B cell (primary cell): ENCODE measurements around the gene MARK4. TPM values are rescaled to one million over a fixed set of nuclear protein-coding genes. Genes with fewer than 3 reads are reported as not detected.

Experiments
- ATAC-seq: fragments of 200-7000 bp; cut with Tn5 transposase; one replicate; pipeline ENCODE4 v1.10.0; 2021; ENCODE audit warnings: low read depth, mild to moderate bottlenecking, moderate number of reproducible peaks, moderate library complexity
- CTCF ChIA-PET: fragments of 350-600 bp; sonication (Branson Sonifier 250); formaldehyde crosslinking; loops from one replicate; lab custom pipeline; 2021; ENCODE audit warnings: antibody characterized with exemption, inconsistent platforms; lab: Charles Lee
- POLR2A ChIA-PET: fragments of 350-600 bp; sonication (Branson Sonifier 250); formaldehyde crosslinking; loops from one replicate; lab custom pipeline; 2021; ENCODE audit warnings: antibody characterized with exemption; lab: Charles Lee
- DNase-seq: peaks from one replicate; pipeline ENCODE4 v3.0.0; 2013
- H2AFZ ChIP-seq: 2 replicates; pipeline ENCODE4 v1.6.1; 2012; ENCODE audit warnings: mild to moderate bottlenecking, low read depth, low read length; ENCODE audit not compliant: insufficient read depth, poor library complexity, severe bottlenecking
- H3K27ac ChIP-seq, 2 donors: 1 replicate in 1 of 2; 2 replicates in 1 of 2; pipeline ENCODE4 v1.5.1; 2012 to 2013; ENCODE audit warnings: low read length in 2 of 2, mild to moderate bottlenecking in 2 of 2, moderate library complexity in 1 of 2
- H3K27me3 ChIP-seq, 4 experiments: fragments of 200-600 bp in 1 of 4; sonication (generic) in 1 of 4; replicated peaks in 1 of 4; 1 replicate in 2 of 4; 2 replicates in 2 of 4; pipeline versions ENCODE4 v1.6.1 to v1.7.0; 2013 to 2016; ENCODE audit warnings: low read length in 3 of 4, mild to moderate bottlenecking in 2 of 4, mixed read lengths in 1 of 4, moderate library complexity in 1 of 4; ENCODE audit not compliant: insufficient read depth in 4 of 4, control insufficient read depth in 3 of 4; ENCODE audit errors: control extremely low read depth in 1 of 4
- H3K36me3 ChIP-seq, 2 experiments: replicated peaks in 1 of 2; 1 replicate in 1 of 2; 2 replicates in 1 of 2; pipeline versions ENCODE4 v1.6.1 to v1.7.1; 2013; ENCODE audit warnings: low read length in 1 of 2; ENCODE audit not compliant: insufficient read depth in 2 of 2, control insufficient read depth in 1 of 2; ENCODE audit errors: control extremely low read depth in 1 of 2, extremely low read depth in 1 of 2
- H3K4me1 ChIP-seq, 2 donors: fragments of 200-600 bp in 1 of 2; sonication (generic) in 1 of 2; 1 replicate in 1 of 2; 2 replicates in 1 of 2; pipeline versions ENCODE4 v1.5.1 to v1.6.1; 2013 to 2017; ENCODE audit warnings: low read length in 2 of 2; ENCODE audit not compliant: control insufficient read depth in 2 of 2, insufficient read depth in 2 of 2
- H3K4me2 ChIP-seq: replicated peaks from 2 replicates; pipeline ENCODE3; 2012; ENCODE audit warnings: mild to moderate bottlenecking, low read depth, low read length; ENCODE audit not compliant: poor library complexity, severe bottlenecking
- H3K4me3 ChIP-seq, 5 experiments: fragments of 200-600 bp in 1 of 5; sonication (generic) in 1 of 5; 1 replicate in 3 of 5; 2 replicates in 2 of 5; pipeline versions ENCODE4 v1.5.1 to v1.7.0; 2011 to 2016; ENCODE audit warnings: low read length in 4 of 5, mild to moderate bottlenecking in 4 of 5, low read depth in 2 of 5, control low read depth in 1 of 5, moderate library complexity in 1 of 5; ENCODE audit not compliant: insufficient read depth in 1 of 5; ENCODE audit errors: control extremely low read depth in 1 of 5, extremely low read depth in 1 of 5
- H3K79me2 ChIP-seq: fragments of 200-600 bp; sonication (generic); one replicate; pipeline ENCODE4 v1.6.0; 2016; ENCODE audit warnings: low read length; ENCODE audit not compliant: control insufficient read depth, insufficient read depth
- H3K9ac ChIP-seq: fragments of 200-600 bp; sonication (generic); 2 replicates; pipeline ENCODE4 v1.6.1; 2017; ENCODE audit warnings: mild to moderate bottlenecking, low read length, moderate library complexity
- H3K9me3 ChIP-seq, 3 donors: one replicate each; pipeline versions ENCODE4 v1.6.1 to v1.7.1; 2013; ENCODE audit warnings: low read length in 2 of 3; ENCODE audit not compliant: control insufficient read depth in 2 of 3, insufficient read depth in 1 of 3; ENCODE audit errors: control extremely low read depth in 1 of 3
- H4K20me1 ChIP-seq: 2 replicates; pipeline ENCODE4 v1.6.0; 2012; ENCODE audit warnings: mild to moderate bottlenecking, low read length; ENCODE audit not compliant: insufficient read depth, control insufficient read depth, poor library complexity, severe bottlenecking
- H3K27ac Mint-ChIP-seq: one replicate; pipeline ENCODE4 v1.8.0; 2021; ENCODE audit warnings: mixed read lengths
- H3K27me3 Mint-ChIP-seq: one replicate; pipeline ENCODE4 v1.8.0; 2021; ENCODE audit warnings: mixed read lengths
- H3K4me1 Mint-ChIP-seq: one replicate; pipeline ENCODE4 v1.8.0; 2021; ENCODE audit warnings: mixed read lengths
- H3K4me3 Mint-ChIP-seq: one replicate; pipeline ENCODE4 v1.8.0; 2021; ENCODE audit warnings: mixed read lengths
- H3K9me3 Mint-ChIP-seq: one replicate; pipeline ENCODE4 v1.8.0; 2022; ENCODE audit warnings: mixed read lengths; ENCODE audit not compliant: insufficient read depth
- CTCF ChIP-seq: fragments of 200-600 bp; IDR thresholded peaks from one replicate; pipeline ENCODE4 v1.8.0; 2022; ENCODE audit warnings: antibody characterized with exemption, mild to moderate bottlenecking
- EZH2 ChIP-seq: IDR thresholded peaks from 2 replicates; pipeline ENCODE4 v1.6.1; 2012; ENCODE audit warnings: borderline replicate concordance, low read depth, mild to moderate bottlenecking, moderate library complexity, low read length; ENCODE audit not compliant: insufficient read depth, poor library complexity, severe bottlenecking
- WGBS: methylation state at CpG from one replicate; pipeline ENCODE4 v1.1.5; 2013; ENCODE audit warnings: missing lambda C conversion rate; ENCODE audit not compliant: insufficient coverage; 5-methylcytosine and 5-hydroxymethylcytosine counted together
- intact Hi-C: fragments of 100-400 bp; cut with micrococcal nuclease; formaldehyde crosslinking; loops from one replicate; pipeline ENCODE4 v1.10.0; 2022
- polyA plus RNA-seq: library from polyadenylated mRNA; depleted of rRNA; stranded (reverse); fragments of >200 nt; gene quantifications from 2 replicates; pipeline ENCODE4 v1.2.3, GENCODE V29; 2012
- total RNA-seq, 2 donors: library from RNA; stranded (reverse); fragments of 120-200 nt in 1 of 2; gene quantifications; 1 replicate in 1 of 2; 2 replicates in 1 of 2; pipeline versions ENCODE4 v1.2.3 to v1.2.4, GENCODE V29; 2013 to 2022

Gene MARK4
- total and polyA plus RNA-seq, 2 donors (not counting 1 experiment from before 2014, with no cell fraction given): 13.5 to 36.2 TPM

GRCh38 chr19:45276284-45276687 lies 25.2 kb downstream of the MARK4 start:
- POLR2A ChIA-PET: no interaction called here
- peaks cover 0 to 36% of the 10 kb centered on the region in 2 experiments for H3K36me3 ChIP-seq
- no peaks in the 10 kb centered on the region for H3K9me3 ChIP-seq
- H3K9me3 Mint-ChIP-seq: no peaks in the 10 kb centered on the region
- no peaks in the 10 kb centered on the region for H3K79me2 ChIP-seq
- no peak overlapping the region for H3K27ac ChIP-seq
- no peaks in the 10 kb centered on the region for H4K20me1 ChIP-seq
- TF ChIP-seq CTCF (no peak), EZH2 (no peak)
- DNase-seq (no peak), ATAC-seq (no peak)
- H3K4me1 Mint-ChIP-seq: no peaks in the 10 kb centered on the region
- H3K27me3 ChIP-seq: no peaks in the 10 kb centered on the region
- H2AFZ ChIP-seq: no peak overlapping the region
- CTCF ChIA-PET: interaction anchor here (0.7 kb wide), 1 partner anchor 1126 kb away, joined by 3 read pairs; no protein-coding TSS in a partner anchor
- H3K27ac Mint-ChIP-seq: no peak overlapping the region
- H3K27me3 Mint-ChIP-seq: no peaks in the 10 kb centered on the region
- H3K9ac ChIP-seq: no peak overlapping the region
- H3K4me1 ChIP-seq: no peaks in the 10 kb centered on the region
- H3K4me3 Mint-ChIP-seq: no peak overlapping the region
- no peak overlapping the region for H3K4me3 ChIP-seq
- WGBS: 100% methylated on average over 1 of the region's 7 CpGs
- intact Hi-C loops: no loop called here
- H3K4me2 ChIP-seq: no peak overlapping the region

GRCh38 chr19:45278087-45278486 lies 27.0 kb downstream of the MARK4 start:
- WGBS: 96% methylated on average over 3 of the region's 10 CpGs
- no peaks in the 10 kb centered on the region for H3K27me3 Mint-ChIP-seq
- H3K4me3 Mint-ChIP-seq: no peak overlapping the region
- Histone ChIP-seq H3K27ac (no peak overlapping the region), H4K20me1 (no peaks in the 10 kb centered on the region), H3K36me3 (peaks cover 0 to 33% of the 10 kb centered on the region in 2 experiments), H3K79me2 (no peaks in the 10 kb centered on the region), H2AFZ (no peak overlapping the region), H3K9ac (no peak overlapping the region), H3K4me1 (no peaks in the 10 kb centered on the region), H3K9me3 (peaks cover 0 to 5% (median 0%) of the 10 kb centered on the region in 3 donors), H3K4me3 (no peak overlapping the region), H3K4me2 (no peak overlapping the region), H3K27me3 (no peaks in the 10 kb centered on the region)
- intact Hi-C loops: no loop called here
- no peak overlapping the region for H3K27ac Mint-ChIP-seq
- ChIA-PET CTCF (no interaction called here), POLR2A (no interaction called here)
- H3K9me3 Mint-ChIP-seq: no peaks in the 10 kb centered on the region
- TF ChIP-seq EZH2: no peak
- TF ChIP-seq CTCF: no peak
- ATAC-seq: no peak
- no peak for DNase-seq
- H3K4me1 Mint-ChIP-seq: no peaks in the 10 kb centered on the region
